Measurements from ENCODE around the gene SPANXB1.
"Not testable (repeated sequence)": the region's sequence is repeated elsewhere in the genome, so short reads cannot be mapped to it uniquely, and the experiment has no call there.

DNA sequence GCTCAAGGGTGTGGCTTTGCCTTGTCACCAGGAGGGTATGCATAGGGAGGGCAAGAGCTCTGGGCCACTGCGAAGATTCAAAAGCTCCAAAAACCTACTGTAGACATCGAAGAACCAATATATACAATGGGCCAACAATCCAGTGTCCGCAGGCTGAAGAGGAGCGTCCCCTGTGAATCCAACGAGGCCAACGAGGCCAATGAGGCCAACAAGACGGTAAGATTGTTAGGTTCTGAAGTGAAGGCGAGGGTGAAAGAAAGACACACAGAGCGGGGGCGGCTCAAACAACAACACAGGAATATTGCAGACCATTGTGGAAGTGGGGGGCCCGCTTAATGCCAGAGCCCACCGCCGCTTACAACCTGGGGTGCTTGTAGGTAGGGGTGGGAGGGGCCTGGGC lies at the start of gene SPANXB1:
- TF ChIP-seq, protein P1, sequence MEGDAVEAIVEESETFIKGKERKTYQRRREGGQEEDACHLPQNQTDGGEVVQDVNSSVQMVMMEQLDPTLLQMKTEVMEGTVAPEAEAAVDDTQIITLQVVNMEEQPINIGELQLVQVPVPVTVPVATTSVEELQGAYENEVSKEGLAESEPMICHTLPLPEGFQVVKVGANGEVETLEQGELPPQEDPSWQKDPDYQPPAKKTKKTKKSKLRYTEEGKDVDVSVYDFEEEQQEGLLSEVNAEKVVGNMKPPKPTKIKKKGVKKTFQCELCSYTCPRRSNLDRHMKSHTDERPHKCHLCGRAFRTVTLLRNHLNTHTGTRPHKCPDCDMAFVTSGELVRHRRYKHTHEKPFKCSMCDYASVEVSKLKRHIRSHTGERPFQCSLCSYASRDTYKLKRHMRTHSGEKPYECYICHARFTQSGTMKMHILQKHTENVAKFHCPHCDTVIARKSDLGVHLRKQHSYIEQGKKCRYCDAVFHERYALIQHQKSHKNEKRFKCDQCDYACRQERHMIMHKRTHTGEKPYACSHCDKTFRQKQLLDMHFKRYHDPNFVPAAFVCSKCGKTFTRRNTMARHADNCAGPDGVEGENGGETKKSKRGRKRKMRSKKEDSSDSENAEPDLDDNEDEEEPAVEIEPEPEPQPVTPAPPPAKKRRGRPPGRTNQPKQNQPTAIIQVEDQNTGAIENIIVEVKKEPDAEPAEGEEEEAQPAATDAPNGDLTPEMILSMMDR (conservative IDR thresholded peaks at IDR 0.05; ENCODE audit: low read depth, low read length) = not testable (repeated sequence)
- TF ChIP-seq, protein P2, sequence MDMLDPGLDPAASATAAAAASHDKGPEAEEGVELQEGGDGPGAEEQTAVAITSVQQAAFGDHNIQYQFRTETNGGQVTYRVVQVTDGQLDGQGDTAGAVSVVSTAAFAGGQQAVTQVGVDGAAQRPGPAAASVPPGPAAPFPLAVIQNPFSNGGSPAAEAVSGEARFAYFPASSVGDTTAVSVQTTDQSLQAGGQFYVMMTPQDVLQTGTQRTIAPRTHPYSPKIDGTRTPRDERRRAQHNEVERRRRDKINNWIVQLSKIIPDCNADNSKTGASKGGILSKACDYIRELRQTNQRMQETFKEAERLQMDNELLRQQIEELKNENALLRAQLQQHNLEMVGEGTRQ (IDR thresholded peaks at IDR 0.05; ENCODE audit: low read depth, low read length) = not testable (repeated sequence)
- TF ChIP-seq POLR2A (IDR thresholded peaks at IDR 0.05; ENCODE audit: low read depth, low read length); RAD21 (IDR thresholded peaks at IDR 0.05; ENCODE audit: low read length); SMC3 (IDR thresholded peaks at IDR 0.05; ENCODE audit: low read depth, low read length); NFE2L2 (IDR thresholded peaks at IDR 0.05; ENCODE audit: low read depth, low read length); BHLHE40 (IDR thresholded peaks at IDR 0.05; ENCODE audit: low read depth, low read length): not testable (repeated sequence)

Data from IMR-90 (cell line).